AG09319 (cell line): Measurements from ENCODE around the gene RALGPS1.

Experiments used
- DNase-seq: peaks from one replicate; pipeline ENCODE4 v3.0.0-alpha.2; 2010; ENCODE audit warnings: low read depth; ENCODE audit errors: extremely low read depth
- TF ChIP-seq, protein P1 (sequence below): IDR thresholded peaks from 2 replicates; pipeline ENCODE4 v1.5.1; 2011; ENCODE audit warnings: low read depth, mild to moderate bottlenecking, inconsistent platforms, low read length, moderate library complexity

RALGPS1 gene

GRCh38 chr9:127087411-127087810 is 172.8 kb downstream of the RALGPS1 start:
- TF ChIP-seq, protein P1, sequence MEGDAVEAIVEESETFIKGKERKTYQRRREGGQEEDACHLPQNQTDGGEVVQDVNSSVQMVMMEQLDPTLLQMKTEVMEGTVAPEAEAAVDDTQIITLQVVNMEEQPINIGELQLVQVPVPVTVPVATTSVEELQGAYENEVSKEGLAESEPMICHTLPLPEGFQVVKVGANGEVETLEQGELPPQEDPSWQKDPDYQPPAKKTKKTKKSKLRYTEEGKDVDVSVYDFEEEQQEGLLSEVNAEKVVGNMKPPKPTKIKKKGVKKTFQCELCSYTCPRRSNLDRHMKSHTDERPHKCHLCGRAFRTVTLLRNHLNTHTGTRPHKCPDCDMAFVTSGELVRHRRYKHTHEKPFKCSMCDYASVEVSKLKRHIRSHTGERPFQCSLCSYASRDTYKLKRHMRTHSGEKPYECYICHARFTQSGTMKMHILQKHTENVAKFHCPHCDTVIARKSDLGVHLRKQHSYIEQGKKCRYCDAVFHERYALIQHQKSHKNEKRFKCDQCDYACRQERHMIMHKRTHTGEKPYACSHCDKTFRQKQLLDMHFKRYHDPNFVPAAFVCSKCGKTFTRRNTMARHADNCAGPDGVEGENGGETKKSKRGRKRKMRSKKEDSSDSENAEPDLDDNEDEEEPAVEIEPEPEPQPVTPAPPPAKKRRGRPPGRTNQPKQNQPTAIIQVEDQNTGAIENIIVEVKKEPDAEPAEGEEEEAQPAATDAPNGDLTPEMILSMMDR, result no peak
- DNase-seq, result no peak

DNA sequence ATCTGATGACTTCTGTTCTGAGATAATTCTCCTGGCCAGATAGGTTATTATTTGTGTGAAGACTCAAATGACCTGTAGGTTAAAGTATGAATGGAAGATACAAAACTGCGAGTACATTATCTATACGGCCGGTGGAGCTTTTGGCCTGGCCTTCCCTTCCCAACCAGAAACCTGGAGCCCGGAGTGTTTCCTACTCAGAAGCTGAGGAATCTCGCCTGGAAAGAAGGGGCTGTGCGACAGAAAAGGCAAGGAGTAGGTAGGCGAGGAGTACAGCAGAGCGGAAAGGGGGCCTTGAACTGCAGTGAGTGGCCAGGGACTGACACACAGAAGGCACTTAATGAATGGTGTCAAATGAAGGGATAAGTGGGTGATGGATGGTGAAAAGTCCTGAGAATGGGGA is 173.3 kb downstream of the RALGPS1 start:
- TF ChIP-seq, protein P1, result no peak
- no peak for DNase-seq

GRCh38 chr9:127088724-127089615 is 174.4 kb downstream of the RALGPS1 start:
- DNase-seq, result no peak
- TF ChIP-seq, protein P1, result no peak

- DNase-seq, result no peak
Measured at GRCh38 chr9:127089631-127090081, 175.1 kb downstream of the RALGPS1 start.

GRCh38 chr9:127090341-127090985 is 175.9 kb downstream of the RALGPS1 start:
- no peak for DNase-seq
- TF ChIP-seq, protein P1, result no peak

More at GRCh38 chr9:127089631-127090081, 175.1 kb downstream of the RALGPS1 start:
- TF ChIP-seq, protein P1, result no peak

DNA sequence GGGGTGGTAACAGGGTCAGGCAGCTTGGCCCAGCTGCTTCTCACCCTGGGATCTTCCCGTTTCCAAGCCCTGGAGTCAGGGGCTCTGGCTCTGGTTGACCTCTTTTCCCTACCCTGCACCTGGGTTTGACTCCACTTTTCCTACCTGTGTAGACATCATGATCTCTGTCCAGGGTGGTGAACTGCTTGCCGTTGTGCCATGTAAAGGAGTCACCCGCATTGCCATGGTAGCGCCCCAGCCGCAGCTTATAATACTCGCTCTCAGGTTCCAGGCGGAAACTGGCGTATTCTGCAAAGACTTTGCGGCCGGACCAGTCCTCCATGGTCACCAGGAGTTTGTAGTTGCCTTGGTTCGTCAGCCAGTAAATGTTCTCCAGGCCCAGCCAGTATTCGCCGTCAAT is 176.9 kb downstream of the RALGPS1 start:
- TF ChIP-seq, protein P1, result no peak
- DNase-seq, result no peak

DNA sequence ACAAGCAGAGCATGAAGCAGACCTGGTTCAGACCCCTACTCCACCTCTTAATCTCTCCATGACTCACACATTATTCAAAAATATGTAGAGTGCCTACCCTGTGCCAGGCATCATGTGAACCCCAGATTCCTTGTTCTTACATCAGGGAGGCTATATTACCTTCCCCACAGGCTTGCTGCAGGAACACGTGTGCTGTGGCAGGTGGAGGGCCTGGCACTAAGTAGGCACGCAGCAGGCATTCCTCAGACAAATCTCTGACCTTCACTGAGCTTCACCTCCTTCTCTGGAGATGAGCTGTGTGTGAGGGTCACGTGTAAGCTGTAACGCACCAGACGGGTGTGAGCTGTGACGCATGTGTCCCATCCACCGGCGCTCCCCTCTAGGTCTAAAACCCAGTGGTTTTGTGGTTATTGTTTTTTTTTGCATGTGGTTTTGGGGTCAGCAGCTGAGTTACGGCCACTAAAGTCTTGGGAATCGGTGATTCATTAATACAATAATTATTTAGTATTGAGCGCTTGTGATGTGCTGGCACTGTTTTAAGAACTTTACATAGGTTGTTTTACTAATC is 177.5 kb downstream of the RALGPS1 start:
- no peak for DNase-seq
- TF ChIP-seq, protein P1, result no peak
